HG03066 (cell line): Measurements from ENCODE around the gene PCED1B.
"Not testable (repeated sequence)": the region's sequence is repeated elsewhere in the genome, so short reads cannot be mapped to it uniquely, and the experiment has no call there.

Experiments
- ATAC-seq: cut with Tn5 transposase; IDR thresholded peaks from one replicate; pipeline ENCODE4 v1.9.1; 2021; ENCODE audit warnings: low read depth; ENCODE audit not compliant: unreplicated experiment

Gene PCED1B, protein sequence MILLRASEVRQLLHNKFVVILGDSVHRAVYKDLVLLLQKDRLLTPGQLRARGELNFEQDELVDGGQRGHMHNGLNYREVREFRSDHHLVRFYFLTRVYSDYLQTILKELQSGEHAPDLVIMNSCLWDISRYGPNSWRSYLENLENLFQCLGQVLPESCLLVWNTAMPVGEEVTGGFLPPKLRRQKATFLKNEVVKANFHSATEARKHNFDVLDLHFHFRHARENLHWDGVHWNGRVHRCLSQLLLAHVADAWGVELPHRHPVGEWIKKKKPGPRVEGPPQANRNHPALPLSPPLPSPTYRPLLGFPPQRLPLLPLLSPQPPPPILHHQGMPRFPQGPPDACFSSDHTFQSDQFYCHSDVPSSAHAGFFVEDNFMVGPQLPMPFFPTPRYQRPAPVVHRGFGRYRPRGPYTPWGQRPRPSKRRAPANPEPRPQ

DNA sequence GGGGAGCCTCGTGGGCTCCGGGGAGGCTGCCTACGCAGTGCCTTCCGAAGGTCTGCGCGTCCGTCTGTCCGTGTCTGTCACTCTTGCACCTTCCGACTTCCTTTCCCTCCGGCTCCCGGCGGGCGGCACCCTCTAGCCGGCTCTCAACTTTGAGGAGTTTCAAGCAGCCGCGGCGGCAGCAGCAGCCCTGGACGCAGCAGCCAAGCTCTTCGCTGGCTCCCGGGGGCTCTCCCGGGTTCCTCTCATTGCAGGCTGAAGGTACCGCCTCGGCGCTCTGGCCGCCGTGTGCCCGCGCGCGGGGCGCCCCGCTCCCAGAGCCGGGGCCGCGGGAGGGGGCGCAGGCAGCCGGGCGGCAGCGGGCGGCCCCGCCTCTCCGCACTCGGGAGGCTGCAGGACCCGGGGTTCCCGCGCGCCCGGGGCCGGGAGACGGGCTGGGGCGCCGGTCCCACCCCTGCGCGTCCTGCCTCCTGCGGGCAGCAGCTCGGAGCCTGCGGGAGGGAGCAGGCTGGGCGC is at the start of gene PCED1B, which contains the start of gene AMIGO2:
Gene PCED1B, plus strand, starts transcription at position 154 of the 513 bp plus-strand sequence. CDS start 155,443 bp downstream, outside the sequence.
Gene AMIGO2, minus strand, starts transcription at position 492 of the 513 bp plus-strand sequence. CDS start 957 bp downstream, outside the sequence.
- peak; percentile 64 for ATAC-seq

DNA sequence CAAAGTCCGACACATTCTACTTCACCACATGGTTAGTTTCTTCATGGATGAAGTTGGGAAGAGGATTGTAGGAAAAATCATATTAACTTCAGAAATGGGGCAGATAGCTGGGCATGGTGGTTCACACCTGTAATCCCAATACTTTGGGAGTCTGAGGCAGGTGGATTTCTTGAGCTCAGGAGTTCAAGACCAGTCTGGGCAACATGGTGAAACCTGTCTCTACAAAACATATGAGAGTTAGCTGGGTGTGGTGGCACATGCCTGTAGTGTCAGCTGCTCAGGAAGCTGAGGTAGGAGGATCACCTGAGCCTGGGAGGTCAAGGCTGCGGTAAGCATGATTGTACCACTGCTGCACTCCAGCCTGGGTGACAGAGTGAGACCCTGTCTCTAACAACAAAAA is 49.5 kb upstream of the PCED1B start:
- no peak for ATAC-seq

DNA sequence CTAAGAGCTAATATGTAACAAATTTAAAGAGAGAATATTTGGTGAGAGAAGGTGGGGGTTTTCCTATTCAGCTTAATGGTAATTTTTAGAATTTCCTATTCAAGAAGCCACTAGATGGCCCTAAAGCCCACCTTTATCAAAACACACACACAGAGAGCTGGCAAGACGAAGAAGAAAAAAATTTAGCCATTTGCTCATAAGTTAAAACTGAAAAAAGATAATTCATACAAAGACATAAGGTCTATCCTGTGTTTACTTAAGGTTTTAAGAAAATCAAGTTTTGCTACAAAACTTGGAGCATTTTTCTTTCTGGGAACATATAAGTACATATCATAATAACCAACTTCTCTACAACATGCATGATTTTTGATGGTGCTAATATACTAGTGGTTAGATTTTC is 46.8 kb upstream of the PCED1B start:
- no peak for ATAC-seq

DNA sequence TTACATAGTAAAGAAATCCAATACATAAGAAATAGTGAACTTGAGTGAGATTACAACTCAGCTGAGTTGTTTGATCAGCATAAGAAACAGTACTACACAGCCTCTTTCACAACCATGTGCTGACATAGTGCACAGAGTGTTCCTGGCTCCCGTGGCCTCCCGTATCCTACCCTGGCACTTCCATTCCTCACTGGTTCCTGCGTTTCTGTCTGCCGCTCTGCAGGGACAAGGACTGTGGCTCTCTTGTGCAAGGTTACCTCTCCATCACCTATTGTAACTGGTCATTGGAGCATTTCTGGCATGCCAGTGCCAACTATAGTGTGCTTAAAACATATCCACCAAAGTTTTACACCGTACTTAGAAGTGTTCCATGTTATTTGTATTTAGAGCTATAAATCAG is 46.3 kb upstream of the PCED1B start:
- no peak for ATAC-seq

DNA sequence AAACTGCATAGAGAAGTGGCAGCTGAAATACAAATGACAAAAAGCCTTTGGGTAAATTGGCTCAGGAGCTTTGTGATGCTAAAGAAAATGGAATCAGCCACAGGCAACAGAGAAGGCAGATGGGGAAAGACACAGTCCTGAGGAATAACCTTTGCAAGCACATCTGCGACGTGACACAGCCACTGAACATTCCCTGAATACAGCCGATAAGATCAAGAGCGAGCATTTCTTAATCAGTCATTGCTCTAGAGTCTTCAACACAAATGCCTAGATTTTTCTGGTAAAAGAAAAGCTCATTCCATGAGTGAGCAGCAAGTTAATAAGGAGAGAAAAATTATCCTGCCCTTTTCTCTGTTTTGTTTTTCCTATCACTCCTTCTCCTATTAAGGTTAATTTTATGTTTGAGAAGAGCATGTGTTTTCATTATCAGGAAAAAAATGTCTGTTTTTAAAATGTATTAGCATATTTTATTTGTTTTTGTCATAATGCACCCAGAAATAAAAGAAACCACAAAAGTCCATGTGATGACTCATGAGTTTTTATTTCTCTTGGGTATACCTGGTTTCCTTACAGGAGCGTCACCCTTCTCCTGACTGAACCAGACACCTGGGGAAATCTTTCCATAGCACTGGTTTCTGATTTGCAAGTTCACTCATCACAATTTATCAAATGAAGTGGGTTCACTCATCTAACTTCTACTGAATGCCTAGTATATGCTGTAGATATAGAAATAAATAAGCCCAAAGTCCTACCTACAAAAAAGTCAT is 45.4 kb upstream of the PCED1B start:
- no peak for ATAC-seq

DNA sequence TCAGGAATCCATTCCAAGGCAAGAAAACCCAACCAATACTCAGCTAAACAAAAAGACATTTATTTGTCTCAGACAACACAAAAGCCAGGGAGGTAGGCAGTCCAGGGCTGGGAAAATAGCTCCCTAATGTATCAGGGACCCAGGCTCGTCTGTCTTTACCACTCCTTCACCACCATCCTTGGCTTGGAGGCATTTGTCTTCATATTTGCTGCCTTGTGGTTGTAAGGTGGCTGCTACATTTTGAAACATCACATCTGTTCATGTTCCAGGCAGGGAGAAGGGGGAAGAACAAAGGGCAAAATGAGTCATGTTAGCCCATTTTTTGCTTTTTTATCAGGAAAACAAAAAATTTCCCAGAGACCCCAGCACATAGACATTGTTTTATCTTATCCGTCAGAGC is 44.8 kb upstream of the PCED1B start:
- no peak for ATAC-seq

DNA sequence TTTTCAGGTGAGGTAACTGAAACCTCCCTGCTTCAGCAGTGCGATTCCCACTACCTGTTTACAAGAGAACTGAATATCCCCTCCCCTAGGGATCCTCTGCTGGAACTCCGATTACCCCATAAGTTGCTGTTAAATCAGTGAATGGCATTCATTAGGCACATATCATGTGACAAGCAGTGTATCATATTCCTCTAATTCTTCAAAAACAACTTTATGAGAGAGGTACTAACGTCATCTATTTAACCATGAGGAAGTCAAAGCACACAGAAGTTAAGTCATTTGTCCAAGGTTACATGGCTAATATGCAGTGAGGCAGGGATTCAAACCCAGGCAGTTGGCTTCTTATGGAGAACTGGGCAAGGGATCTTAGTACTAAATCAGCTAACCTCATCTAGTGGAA is 43.9 kb upstream of the PCED1B start:
- ATAC-seq: no peak

DNA sequence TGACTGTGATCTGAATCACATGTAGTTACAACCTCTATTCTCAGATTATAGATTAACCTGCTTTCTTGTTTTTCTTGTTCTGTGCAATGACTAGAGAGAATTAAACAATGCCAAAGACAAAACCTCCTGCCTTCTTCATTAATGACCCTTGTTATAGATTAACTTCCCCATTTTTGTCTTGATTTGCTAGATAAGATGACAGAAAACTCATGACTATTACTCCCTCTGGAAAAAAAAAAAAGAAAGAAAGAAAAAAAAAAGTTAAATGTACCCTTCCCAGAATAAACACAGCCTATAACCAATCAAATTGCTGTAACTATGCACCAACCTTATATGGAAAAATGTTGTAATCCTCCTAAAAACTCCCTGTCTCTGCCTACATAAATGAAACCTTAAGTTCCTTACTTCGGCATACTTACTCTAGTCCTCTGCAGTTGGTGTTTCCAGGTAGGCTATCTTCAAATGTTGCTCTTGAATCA is 41.1 kb upstream of the PCED1B start:
- no peak for ATAC-seq

DNA sequence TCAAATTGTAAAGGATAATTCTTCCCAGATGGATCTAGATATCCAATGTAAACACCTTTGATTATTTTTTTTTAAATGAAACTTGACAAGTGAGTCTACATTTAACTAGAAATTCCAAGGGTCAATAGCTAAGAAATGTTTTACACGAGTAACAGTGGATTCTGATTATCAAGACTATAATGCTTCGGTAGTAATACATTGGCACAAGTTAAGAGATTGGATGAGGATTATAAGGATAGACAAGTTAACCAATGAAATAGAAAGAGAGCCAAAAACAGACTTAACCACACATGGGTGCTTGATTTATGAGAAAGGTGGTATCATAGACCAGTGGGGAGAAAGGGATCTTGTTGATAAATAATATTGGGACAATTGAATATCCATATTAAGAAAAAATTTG is 40.3 kb upstream of the PCED1B start:
- ATAC-seq: no peak

DNA sequence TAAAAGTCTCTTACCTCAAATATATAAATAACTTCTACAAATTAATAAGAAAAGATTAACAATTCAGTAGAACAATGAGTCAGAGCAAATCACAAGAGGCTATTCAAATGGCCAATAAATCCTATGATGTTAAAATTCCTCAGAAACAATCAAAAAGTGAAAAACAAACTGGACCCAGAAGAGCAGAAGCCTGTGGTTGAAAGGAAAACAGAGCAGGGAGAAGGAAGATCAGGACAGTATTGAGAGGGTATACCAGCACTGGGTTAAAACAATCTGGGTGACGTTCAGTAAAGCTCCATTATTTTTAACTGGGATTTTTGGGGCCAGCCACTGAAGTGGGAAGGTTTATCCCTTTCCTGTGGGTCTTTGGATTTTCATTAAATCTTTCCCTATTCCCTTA is 39.7 kb upstream of the PCED1B start:
- no peak for ATAC-seq

DNA sequence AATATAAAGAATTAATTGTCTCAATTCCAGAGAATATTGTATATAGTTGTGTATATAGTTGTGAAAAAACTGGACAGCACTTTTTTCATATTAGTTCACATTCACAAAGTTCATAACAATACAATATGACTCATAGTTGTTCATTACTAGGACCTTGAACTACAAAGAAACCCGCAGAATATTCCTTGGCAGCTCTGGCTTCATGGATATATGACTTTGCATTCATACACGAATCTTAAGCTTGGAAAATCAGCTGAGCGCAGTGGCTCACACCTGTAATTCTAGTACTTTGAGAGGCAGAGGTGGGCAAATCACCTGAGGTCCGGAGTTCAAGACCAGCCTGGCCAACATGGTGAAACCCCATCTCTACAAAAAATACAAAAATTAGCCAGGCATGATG is 38.1 kb upstream of the PCED1B start:
- ATAC-seq: no peak

DNA sequence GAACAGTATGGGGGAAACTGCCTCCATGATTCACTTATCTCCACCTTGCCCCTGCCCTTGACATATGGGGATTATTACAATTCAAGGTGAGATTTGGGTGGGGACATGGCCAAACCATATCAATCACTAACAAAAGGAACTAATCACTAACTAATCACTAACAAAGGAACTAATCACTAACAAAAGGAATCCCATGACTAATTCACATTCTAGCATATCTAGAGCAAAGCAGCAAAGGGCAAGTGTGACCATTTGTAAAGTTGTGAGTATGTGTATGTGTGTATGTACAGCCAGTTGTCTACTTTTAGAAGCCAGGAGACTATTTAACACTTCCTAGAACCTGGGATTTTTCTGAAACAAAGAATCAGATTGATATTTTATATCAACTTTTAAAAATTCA is 30.9 kb upstream of the PCED1B start:
- ATAC-seq: no peak

DNA sequence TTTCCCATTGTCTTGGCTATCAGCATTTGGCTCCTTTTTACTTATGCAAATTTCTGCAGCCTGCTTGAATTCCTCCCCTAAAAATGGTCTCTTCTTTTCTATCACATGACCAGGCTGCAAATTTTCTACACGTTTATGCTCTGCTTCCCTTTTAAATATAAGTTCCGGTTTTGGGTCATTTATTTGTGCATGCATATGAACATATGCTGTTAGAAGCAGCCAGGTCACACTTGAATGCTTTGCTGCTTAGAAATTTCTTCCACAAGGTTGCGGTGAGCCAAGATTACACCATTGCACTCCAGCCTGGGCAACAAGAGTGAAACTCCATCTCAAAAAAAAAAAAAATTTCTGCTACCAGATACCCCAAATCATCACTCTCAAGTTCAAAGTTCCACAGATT is 28.1 kb upstream of the PCED1B start:
- not testable (repeated sequence) for ATAC-seq

DNA sequence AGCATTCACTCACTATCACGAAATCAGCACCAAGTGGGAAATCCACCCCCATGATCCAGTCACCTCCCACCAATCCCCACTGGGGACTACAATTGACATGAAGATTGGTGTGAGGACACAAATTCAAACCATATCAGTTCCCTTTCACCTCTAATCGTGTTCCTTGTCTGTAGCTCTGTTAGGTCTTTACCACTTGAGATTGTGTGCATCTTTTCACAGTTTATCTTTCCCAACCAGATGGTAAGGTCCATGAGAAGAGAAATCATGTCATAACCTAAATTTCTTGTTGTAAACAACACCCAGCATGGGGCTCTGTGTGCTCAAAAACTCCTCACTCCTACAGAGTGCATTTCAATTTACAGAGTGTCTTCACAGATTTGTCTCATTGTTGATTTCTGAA is 27.1 kb upstream of the PCED1B start:
- ATAC-seq: no peak

DNA sequence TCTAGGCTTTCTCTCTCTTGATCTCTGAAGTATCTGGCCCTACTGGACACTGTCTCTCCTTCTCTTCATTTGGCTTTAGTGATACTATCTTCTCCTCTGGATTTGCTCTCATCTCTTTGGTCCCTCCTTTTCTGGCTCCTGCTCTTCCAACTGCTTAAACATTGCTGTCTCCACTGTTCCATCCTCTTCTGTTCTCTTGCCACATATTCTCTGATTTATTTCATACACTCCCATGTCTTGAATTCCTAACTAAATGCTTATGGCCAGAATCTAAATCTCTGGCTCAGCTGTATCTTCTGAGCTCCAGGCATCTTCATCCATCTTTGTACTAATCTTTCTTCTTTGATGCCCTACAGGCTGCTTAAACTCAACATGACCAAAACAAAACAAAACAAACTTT is 25.5 kb upstream of the PCED1B start:
- ATAC-seq: no peak

DNA sequence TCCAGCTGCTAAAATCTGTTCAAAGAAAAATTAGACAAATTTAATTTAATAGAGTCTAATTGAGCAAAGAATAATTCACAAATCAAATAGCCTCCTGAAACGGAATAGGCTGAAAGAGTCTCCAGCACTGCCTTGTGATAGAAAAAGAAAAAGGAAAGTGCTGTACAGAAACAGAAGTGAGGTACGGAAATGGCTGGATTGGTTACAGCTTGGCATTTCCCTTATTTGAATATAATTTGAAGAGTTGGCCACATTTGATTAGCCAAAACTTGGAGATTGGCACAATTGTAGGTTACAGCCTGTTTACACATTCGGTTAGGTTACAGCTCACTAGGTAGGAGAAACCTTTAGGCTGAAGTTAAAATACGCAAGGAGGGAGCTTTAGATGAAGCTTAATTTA is 24.8 kb upstream of the PCED1B start:
- no peak for ATAC-seq

DNA sequence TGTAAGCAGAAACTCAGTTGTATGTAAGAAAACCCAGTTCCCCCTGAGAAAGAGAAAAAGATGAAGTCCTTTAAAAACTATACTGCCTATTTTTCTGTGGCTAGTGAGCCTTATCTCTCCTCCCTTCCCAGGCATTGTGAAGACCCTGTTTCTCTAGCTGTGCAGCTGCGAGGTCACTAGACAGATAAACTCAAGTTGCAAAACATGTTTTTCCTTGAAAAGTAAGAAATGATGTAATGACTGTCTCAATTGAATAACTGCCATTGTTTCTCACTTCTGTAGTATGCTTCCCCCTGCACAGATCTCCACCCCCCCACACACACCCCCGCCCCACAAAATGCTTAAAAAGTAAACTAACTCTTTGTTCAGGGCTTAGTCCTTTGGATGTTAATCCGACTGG is 23.6 kb upstream of the PCED1B start:
- ATAC-seq: not testable (repeated sequence)

DNA sequence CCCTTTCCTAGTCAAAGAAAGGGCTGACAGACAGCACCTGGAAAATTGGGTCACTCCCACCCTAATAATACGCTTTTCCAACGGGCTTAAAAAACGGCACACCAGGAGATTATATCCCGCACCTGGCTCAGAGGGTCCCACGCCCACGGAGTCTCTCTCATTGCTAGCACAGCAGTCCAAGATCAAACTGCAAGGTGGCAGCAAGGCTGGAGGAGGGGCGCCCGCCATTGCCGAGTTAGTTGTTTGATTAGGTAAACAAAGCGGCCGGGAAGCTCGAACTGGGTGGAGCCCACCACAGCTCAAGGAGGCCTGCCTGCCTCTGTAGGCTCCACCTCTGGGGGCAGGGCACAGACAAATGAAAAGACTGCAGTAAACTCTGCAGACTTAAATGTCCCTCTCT is 22.5 kb upstream of the PCED1B start:
- not testable (repeated sequence) for ATAC-seq

DNA sequence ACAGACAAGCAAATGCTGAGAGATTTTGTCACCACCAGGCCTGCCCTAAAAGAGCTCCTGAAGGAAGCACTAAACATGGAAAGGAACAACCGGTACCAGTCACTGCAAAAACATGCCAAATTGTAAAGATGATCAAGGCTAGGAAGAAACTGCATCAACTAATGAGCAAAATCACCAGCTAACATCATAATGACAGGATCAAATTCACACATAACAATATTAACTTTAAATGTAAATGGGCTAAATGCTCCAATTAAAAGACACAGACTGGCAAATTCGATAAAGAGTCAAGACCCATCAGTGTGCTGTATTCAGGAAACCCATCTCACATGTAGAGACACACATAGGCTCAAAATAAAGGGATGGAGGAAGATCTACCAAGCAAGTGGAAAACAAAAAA is 20.8 kb upstream of the PCED1B start:
- ATAC-seq: not testable (repeated sequence)

DNA sequence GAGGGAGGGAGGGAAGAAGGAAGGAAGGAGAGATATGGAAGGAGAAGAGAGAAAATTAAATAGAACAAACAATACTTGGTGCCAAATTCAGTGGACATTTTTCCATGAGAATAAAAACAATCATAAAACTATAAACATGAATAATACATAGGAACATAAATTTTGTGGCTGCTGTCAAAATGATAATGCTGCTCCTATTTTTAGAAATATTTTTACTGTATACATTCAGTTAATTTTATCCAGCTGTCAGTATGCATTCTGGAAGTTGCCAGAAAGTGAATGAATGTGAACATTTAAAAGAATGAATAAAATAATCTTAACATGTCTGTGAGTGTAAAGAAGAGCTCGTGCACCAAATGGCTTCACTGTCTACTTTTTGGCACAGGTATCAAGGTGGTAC is 13.9 kb upstream of the PCED1B start:
- ATAC-seq: no peak

DNA sequence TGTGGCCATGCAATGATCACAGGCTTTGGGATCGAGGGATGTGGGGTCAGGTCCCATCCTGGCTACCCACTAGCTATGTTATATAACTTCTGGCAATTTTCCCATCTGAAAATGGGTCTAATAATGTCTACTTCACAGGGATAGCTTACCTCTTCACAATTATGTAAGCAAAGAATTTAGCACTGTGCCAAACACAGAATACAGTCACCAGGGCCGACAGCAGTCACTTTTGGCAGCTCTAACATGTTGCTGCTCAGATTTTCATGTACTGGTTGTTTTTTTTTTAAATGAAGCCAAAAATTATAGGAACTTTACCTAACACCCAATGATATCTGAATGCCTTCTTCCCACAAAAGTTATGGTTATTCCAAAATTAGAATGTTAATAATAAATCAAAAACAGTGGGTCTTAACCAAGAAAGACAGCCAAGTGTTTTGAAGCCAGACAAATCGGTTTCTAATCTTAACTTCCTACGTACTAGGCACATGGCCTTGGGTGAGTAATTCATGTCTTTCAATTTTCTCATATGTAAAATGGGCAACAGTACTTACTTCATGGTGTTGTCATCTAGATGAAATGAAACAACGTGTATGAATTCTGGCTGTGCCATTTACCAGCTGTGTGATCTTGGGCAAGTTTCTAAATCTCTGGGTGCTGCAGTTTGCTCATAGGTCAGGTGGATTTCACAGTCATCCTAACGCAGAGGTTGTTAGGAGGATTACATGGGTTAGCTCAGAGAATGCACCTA is 13.0 kb upstream of the PCED1B start:
- ATAC-seq: peak; percentile 56
